A549 (cell line): ENCODE results near the gene FNDC1. TPM values are rescaled to one million over a fixed set of nuclear protein-coding genes. Genes with fewer than 3 reads are reported as not detected.

ENCODE experiments used
- ATAC-seq, 2 experiments: fragments of 200-7000 bp in 1 of 2; fragments of >200 bp in 1 of 2; cut with Nextera tagmentation in 1 of 2; cut with Tn5 transposase in 1 of 2; 3 replicates each; pipeline versions ENCODE4 v1.8.0 to v1.9.1; 2018 to 2020; ENCODE audit warnings: mild to moderate bottlenecking in 1 of 2, moderate library complexity in 1 of 2
- CTCF ChIA-PET: fragments of 300-600 bp; sonication (Branson Sonifier 250); formaldehyde crosslinking; extraction: SDS; loops from one replicate; lab custom pipeline; 2021; ENCODE audit warnings: antibody characterized with exemption, inconsistent platforms; lab: Yijun Ruan, JAX
- POLR2A ChIA-PET: fragments of 350-600 bp; formaldehyde crosslinking; extraction: SDS; loops from one replicate; lab custom pipeline; 2021; ENCODE audit warnings: antibody characterized with exemption, inconsistent platforms; lab: Yijun Ruan, JAX
- DNase-seq, 2 experiments: peaks; one replicate each; pipeline versions ENCODE4 v3.0.0 to v3.0.0-alpha.2; 2011 to 2016; ENCODE audit warnings: low read depth in 1 of 2, low spot score in 1 of 2
- FAIRE-seq: peaks from 2 replicates; lab custom pipeline; 2011; peaks lifted over from hg19 to GRCh38; lab: Jason Lieb, UNC
- H3K27ac ChIP-seq, 2 experiments: fragments of >200 bp; sonication (Bioruptor Twin); formaldehyde crosslinking; 3 replicates each; pipeline ENCODE4 v1.5.1; 2016 to 2017
- H3K4me1 ChIP-seq: fragments of >200 bp; sonication (Bioruptor Twin); formaldehyde crosslinking; 3 replicates; pipeline ENCODE4 v1.6.1; 2016
- H3K4me2 ChIP-seq: fragments of >200 bp; sonication (Bioruptor Twin); formaldehyde crosslinking; 3 replicates; pipeline ENCODE4 v1.6.1; 2016
- H3K4me3 ChIP-seq: fragments of >200 bp; sonication (Bioruptor Twin); formaldehyde crosslinking; 3 replicates; pipeline ENCODE4 v1.5.1; 2016
- H3K9me3 ChIP-seq: fragments of >200 bp; sonication (Bioruptor Twin); formaldehyde crosslinking; 3 replicates; pipeline ENCODE4 v1.6.1; 2016
- ATOH8 ChIP-seq: fragments of 250-450 bp; sonication (Bioruptor Pico); IDR thresholded peaks from 2 replicates; pipeline ENCODE4 v1.5.0; 2020; ENCODE audit warnings: low read depth, mild to moderate bottlenecking, moderate library complexity
- BHLHE40 ChIP-seq: IDR thresholded peaks from 2 replicates; pipeline ENCODE4 v1.6.1; 2012; ENCODE audit warnings: low read depth, low read length, inconsistent platforms
- CBX2 ChIP-seq: fragments of 200-600 bp; sonication (generic); IDR thresholded peaks from 2 replicates; pipeline ENCODE4 v1.6.1; 2016; ENCODE audit warnings: low read depth, mild to moderate bottlenecking, borderline replicate concordance
- CBX8 ChIP-seq: fragments of 200-600 bp; sonication (generic); IDR thresholded peaks from 2 replicates; pipeline ENCODE4 v1.6.1; 2016
- CEBPB ChIP-seq, 2 experiments: fragments of >200 bp in 1 of 2; sonication (Bioruptor Twin) in 1 of 2; formaldehyde crosslinking in 1 of 2; IDR thresholded peaks; 2 replicates each; pipeline ENCODE4 v1.6.1; 2012 to 2016
- CHD2 ChIP-seq: fragments of 150-350 bp; IDR thresholded peaks from 2 replicates; pipeline ENCODE4 v1.6.1; 2014; ENCODE audit warnings: low read length; ENCODE audit not compliant: partially characterized antibody
- CTCF ChIP-seq: fragments of >200 bp; sonication (Bioruptor Twin); formaldehyde crosslinking; IDR thresholded peaks from 3 replicates; pipeline ENCODE4 v1.5.1; 2016
- EHF ChIP-seq: fragments of 250-450 bp; sonication (Bioruptor Pico); IDR thresholded peaks from 2 replicates; pipeline ENCODE4 v1.5.0; 2020; ENCODE audit warnings: mild to moderate bottlenecking
- FOSB ChIP-seq: fragments of 250-450 bp; sonication (Bioruptor Pico); IDR thresholded peaks from 2 replicates; pipeline ENCODE4 v1.5.0; 2020; ENCODE audit warnings: mild to moderate bottlenecking, moderate library complexity
- GATA3 ChIP-seq: IDR thresholded peaks from 2 replicates; pipeline ENCODE4 v1.6.1; 2012; ENCODE audit warnings: borderline replicate concordance
- HDAC2 ChIP-seq: fragments of 200-600 bp; sonication (generic); IDR thresholded peaks from 2 replicates; pipeline ENCODE4 v1.6.1; 2016
- HEYL ChIP-seq: fragments of 250-450 bp; sonication (Bioruptor Pico); IDR thresholded peaks from 2 replicates; pipeline ENCODE4 v1.8.0; 2021; ENCODE audit warnings: mild to moderate bottlenecking, moderate library complexity
- JUN ChIP-seq, 2 experiments: fragments of >200 bp; sonication (Bioruptor Twin); formaldehyde crosslinking; IDR thresholded peaks; 2 replicates in 1 of 2; 3 replicates in 1 of 2; pipeline ENCODE4 v1.6.1; 2016 to 2017
- KDM5A ChIP-seq: fragments of 200-600 bp; sonication (generic); IDR thresholded peaks from 2 replicates; pipeline ENCODE4 v1.6.1; 2016; ENCODE audit warnings: antibody characterized with exemption, mild to moderate bottlenecking
- MAZ ChIP-seq: fragments of 150-350 bp; IDR thresholded peaks from 2 replicates; pipeline ENCODE4 v1.6.1; 2014; ENCODE audit warnings: antibody characterized with exemption, low read depth, low read length, borderline replicate concordance
- MYC ChIP-seq: IDR thresholded peaks from 2 replicates; pipeline ENCODE4 v1.6.1; 2012; ENCODE audit warnings: mild to moderate bottlenecking, inconsistent platforms, low read length, improper control_type of control experiment, borderline replicate concordance
- NFE2L2 ChIP-seq: fragments of 150-350 bp; conservative IDR thresholded peaks from 2 replicates; pipeline ENCODE4 v1.6.1; 2014; ENCODE audit warnings: low read length
- NR3C1 ChIP-seq: fragments of >200 bp; sonication (Bioruptor Twin); formaldehyde crosslinking; IDR thresholded peaks from 3 replicates; pipeline ENCODE4 v1.6.1; 2017
- PBX3 ChIP-seq: IDR thresholded peaks from 2 replicates; pipeline ENCODE4 v1.6.1; 2012
- POLR2AphosphoS2 ChIP-seq: conservative IDR thresholded peaks from 2 replicates; pipeline ENCODE4 v1.6.1; 2012; ENCODE audit warnings: low read length, improper control_type of control experiment, inconsistent platforms
- RAD21 ChIP-seq, 2 experiments: fragments of >200 bp in 1 of 2; sonication (Bioruptor Twin) in 1 of 2; formaldehyde crosslinking in 1 of 2; IDR thresholded peaks in 1 of 2; conservative IDR thresholded peaks in 1 of 2; 2 replicates in 1 of 2; 3 replicates in 1 of 2; pipeline ENCODE4 v1.6.1; 2012 to 2018; ENCODE audit warnings: inconsistent platforms in 1 of 2
- RARB ChIP-seq: fragments of 250-450 bp; sonication (Bioruptor Pico); IDR thresholded peaks from 2 replicates; pipeline ENCODE4 v1.8.0; 2021; ENCODE audit warnings: mild to moderate bottlenecking, moderate library complexity
- RCOR1 ChIP-seq: fragments of 150-350 bp; IDR thresholded peaks from 2 replicates; pipeline ENCODE4 v1.6.1; 2014; ENCODE audit warnings: antibody characterized with exemption, low read length, low read depth
- SMC3 ChIP-seq: fragments of >200 bp; sonication (Bioruptor Twin); formaldehyde crosslinking; IDR thresholded peaks from 3 replicates; pipeline ENCODE4 v1.6.1; 2018; ENCODE audit warnings: inconsistent platforms
- TFCP2L1 ChIP-seq: fragments of 250-450 bp; sonication (Bioruptor Pico); IDR thresholded peaks from 2 replicates; pipeline ENCODE4 v1.5.0; 2021; ENCODE audit warnings: mild to moderate bottlenecking
- ZFP36 ChIP-seq: fragments of 450-650 bp; IDR thresholded peaks from 2 replicates; pipeline ENCODE4 v1.6.1; 2014; ENCODE audit warnings: borderline replicate concordance; ENCODE audit not compliant: partially characterized antibody
- ZSCAN20 ChIP-seq: fragments of 250-450 bp; sonication (Bioruptor Pico); IDR thresholded peaks from 2 replicates; pipeline ENCODE4 v1.8.0; 2022; ENCODE audit warnings: mild to moderate bottlenecking, moderate library complexity
- WGBS: methylation state at CpG from one replicate; pipeline ENCODE4 v1.1.6; 2017; ENCODE audit errors: missing lambda C conversion rate; 5-methylcytosine and 5-hydroxymethylcytosine counted together
- polyA plus RNA-seq, 4 experiments: library from polyadenylated mRNA; depleted of rRNA in 3 of 4; stranded (reverse); fragments of >200 nt; fragmentation: RNase III in 1 of 4; extraction: RNeasy Plus Mini Kit Qiagen cat#74134 plus additional on column Dnase treatment in 1 of 4; gene quantifications; 2 replicates in 3 of 4; 3 replicates in 1 of 4; pipeline ENCODE4 v1.2.3, GENCODE V29; 2011 to 2017
- TF ChIP-seq, protein P1 (sequence below): fragments of 250-450 bp; sonication (Bioruptor Pico); IDR thresholded peaks from 2 replicates; pipeline ENCODE4 v1.5.0; 2021; ENCODE audit warnings: mild to moderate bottlenecking, moderate library complexity, borderline replicate concordance
- TF ChIP-seq, protein P2 (sequence below): IDR thresholded peaks from 2 replicates; pipeline ENCODE4 v1.6.1; 2012

Gene FNDC1
- polyA plus RNA-seq, 2 of the 4 experiments (the other 2 are of a cell fraction) = 0.01 TPM; not detected in 1

DNA sequence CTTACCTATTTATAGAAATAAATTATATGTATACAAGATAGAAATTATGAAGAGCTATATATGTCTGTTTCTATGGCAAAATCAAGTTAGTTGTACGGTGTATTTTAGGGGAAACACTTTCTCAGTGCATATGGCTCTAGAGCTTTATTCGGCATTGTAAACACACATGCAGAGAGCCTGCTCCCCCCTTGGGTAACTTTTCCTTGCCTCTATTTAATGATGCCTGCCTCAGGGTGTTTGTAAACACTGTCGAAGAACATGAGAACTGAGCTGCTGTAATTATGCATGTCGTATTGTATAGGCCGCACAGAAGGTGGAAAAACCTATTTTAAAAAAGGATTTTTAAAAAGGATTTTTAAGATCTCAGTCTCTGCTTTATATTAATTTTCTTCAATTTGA is 133.4 kb downstream of the FNDC1 start:
- H3K4me2 ChIP-seq = no peak overlapping the region
- H3K4me1 ChIP-seq = no peaks in the 10 kb centered on the region
- WGBS = 54% methylated on average over 5 of the region's 5 CpGs
- ChIA-PET CTCF (no interaction called here), POLR2A (no interaction called here)
- H3K9me3 ChIP-seq = no peaks in the 10 kb centered on the region
- no peak overlapping the region for H3K4me3 ChIP-seq
- FAIRE-seq (no peak), ATAC-seq (no peak), DNase-seq (no peak)
- H3K27ac ChIP-seq = no peak overlapping the region
- TF ChIP-seq MAZ (no peak), NR3C1 (no peak), CTCF (no peak), KDM5A (no peak), BHLHE40 (no peak), PBX3 (no peak), RCOR1 (no peak), MYC (no peak), RARB (no peak), CBX2 (no peak), EHF (CRISPR knock-in tag) (no peak), TFCP2L1 (no peak), HEYL (CRISPR knock-in tag) (no peak), RAD21 (conservative IDR thresholded peaks at IDR 0.05 in 1 of 2, IDR thresholded peaks at IDR 0.05 in 1 of 2) (no peak), SMC3 (no peak), JUN (IDR thresholded peaks at IDR 0.05) (no peak), CHD2 (no peak)

DNA sequence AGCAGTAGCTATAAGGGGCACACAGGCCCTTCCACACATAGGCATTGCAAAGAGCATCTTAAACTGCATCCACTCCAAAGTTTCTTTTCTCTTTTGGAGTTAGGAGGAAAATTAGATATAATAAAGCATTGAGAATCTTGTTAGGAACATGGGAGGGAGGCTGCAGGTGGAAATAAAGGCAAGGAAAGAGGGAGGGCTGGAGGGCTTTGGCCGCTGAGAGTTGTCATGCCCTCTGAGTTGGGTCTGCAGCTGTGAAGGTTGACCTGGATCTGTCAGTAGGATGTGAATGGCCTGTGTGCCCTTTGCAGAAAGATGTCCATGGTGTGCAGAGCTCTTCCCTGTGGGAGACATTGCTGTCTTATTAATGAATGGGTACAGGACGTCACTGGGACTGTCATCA is 134.0 kb downstream of the FNDC1 start:
- Histone ChIP-seq H3K27ac (no peak overlapping the region), H3K4me3 (no peak overlapping the region), H3K4me1 (no peaks in the 10 kb centered on the region), H3K4me2 (no peak overlapping the region), H3K9me3 (no peaks in the 10 kb centered on the region)
- FAIRE-seq (no peak), ATAC-seq (no peak), DNase-seq (no peak)
- POLR2A ChIA-PET = no interaction called here
- CTCF ChIA-PET = interaction anchor here (0.6 kb wide), 1 partner anchor 8 kb away, joined by 3 read pairs; no protein-coding TSS in a partner anchor
- 0% methylated on average over 2 of the region's 2 CpGs for WGBS
- TF ChIP-seq FOSB (no peak), CEBPB (IDR thresholded peaks at IDR 0.05) (no peak), HDAC2 (no peak), CTCF (no peak), MAZ (no peak), SMC3 (no peak), ATOH8 (no peak), EHF (CRISPR knock-in tag) (no peak), ZFP36 (no peak), NFE2L2 (no peak), ZSCAN20 (CRISPR knock-in tag) (no peak), MYC (no peak), POLR2AphosphoS2 (no peak), CBX8 (no peak), RAD21 (conservative IDR thresholded peaks at IDR 0.05 in 1 of 2, IDR thresholded peaks at IDR 0.05 in 1 of 2) (no peak), GATA3 (no peak)
- TF ChIP-seq, protein P1, sequence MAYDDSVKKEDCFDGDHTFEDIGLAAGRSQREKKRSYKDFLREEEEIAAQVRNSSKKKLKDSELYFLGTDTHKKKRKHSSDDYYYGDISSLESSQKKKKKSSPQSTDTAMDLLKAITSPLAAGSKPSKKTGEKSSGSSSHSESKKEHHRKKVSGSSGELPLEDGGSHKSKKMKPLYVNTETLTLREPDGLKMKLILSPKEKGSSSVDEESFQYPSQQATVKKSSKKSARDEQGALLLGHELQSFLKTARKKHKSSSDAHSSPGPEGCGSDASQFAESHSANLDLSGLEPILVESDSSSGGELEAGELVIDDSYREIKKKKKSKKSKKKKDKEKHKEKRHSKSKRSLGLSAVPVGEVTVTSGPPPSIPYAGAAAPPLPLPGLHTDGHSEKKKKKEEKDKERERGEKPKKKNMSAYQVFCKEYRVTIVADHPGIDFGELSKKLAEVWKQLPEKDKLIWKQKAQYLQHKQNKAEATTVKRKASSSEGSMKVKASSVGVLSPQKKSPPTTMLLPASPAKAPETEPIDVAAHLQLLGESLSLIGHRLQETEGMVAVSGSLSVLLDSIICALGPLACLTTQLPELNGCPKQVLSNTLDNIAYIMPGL (CRISPR knock-in tag) = no peak
- TF ChIP-seq, protein P2, sequence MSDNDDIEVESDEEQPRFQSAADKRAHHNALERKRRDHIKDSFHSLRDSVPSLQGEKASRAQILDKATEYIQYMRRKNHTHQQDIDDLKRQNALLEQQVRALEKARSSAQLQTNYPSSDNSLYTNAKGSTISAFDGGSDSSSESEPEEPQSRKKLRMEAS = no peak
